H1 (cell line): Measurements from ENCODE around the gene ZBTB20. TPM values are rescaled to one million over a fixed set of nuclear protein-coding genes. Genes with fewer than 3 reads are reported as not detected.

Experiments used
- CEBPB ChIP-seq: IDR thresholded peaks from 2 replicates; pipeline ENCODE4 v1.6.1; 2012; ENCODE audit warnings: low read depth, low read length
- EP300 ChIP-seq, 2 experiments: IDR thresholded peaks; 1 replicate in 1 of 2; 2 replicates in 1 of 2; pipeline ENCODE4 v1.6.1; 2011 to 2012; ENCODE audit warnings: low read depth in 2 of 2, low read length in 2 of 2, mild to moderate bottlenecking in 2 of 2, borderline replicate concordance in 1 of 2, inconsistent platforms in 1 of 2, moderate library complexity in 1 of 2
- JUND ChIP-seq: IDR thresholded peaks from 2 replicates; pipeline ENCODE4 v1.6.1; 2011; ENCODE audit warnings: mild to moderate bottlenecking, improper control_type of control experiment, low read length
- KDM1A ChIP-seq: fragments of 200-600, 300-600 bp; sonication (generic); IDR thresholded peaks from 2 replicates; pipeline ENCODE4 v1.7.1; 2016; ENCODE audit warnings: mild to moderate bottlenecking, low read length, borderline replicate concordance
- polyA plus RNA-seq, 7 experiments: library from polyadenylated mRNA; depleted of rRNA in 3 of 7; stranded (reverse) in 5 of 7; unstranded in 2 of 7; fragments of >200 nt in 5 of 7; fragments of 200-250 nt in 2 of 7; gene quantifications; 1 replicate in 5 of 7; 2 replicates in 1 of 7; 4 replicates in 1 of 7; pipeline versions ENCODE4 v1.2.1 to v1.2.3, GENCODE V29; 2011 to 2013; ENCODE audit warnings: missing spikeins in 2 of 7, mixed read lengths in 2 of 7
- total RNA-seq: library from RNA; stranded (reverse); fragmentation: NEBNext Ultra II Directional; extraction: Animal tissue kit (Norgen Biotek cat#: 25700); gene quantifications from 2 replicates; pipeline ENCODE4 v1.2.1, GENCODE V29; 2021
- TF ChIP-seq, protein P1 (sequence below): fragments of 300-600 bp; sonication (generic); IDR thresholded peaks from 2 replicates; pipeline ENCODE4 v1.7.1; 2012; ENCODE audit warnings: low read length, moderate library complexity, mild to moderate bottlenecking, inconsistent platforms; ENCODE audit not compliant: insufficient replicate concordance

ZBTB20 gene
- total and polyA plus RNA-seq, 2 of the 8 experiments (the other 6 are each of a cell fraction or from before 2014, with no cell fraction given) = 0.35 to 1.3 TPM

DNA sequence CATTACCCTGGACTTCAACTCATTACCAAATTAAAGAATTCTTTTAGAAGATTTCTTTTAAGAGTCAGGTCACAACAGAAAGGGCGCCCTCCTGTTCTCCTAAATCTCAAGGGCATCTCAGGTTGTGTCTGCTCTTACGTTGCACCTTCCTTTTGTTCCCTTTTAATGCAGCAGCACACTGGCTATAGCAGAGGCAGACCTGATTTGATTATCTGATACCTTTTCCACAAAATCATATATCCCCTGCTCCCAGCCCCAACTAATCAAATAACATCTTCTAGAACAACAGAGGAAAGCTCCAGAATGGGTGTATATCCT, 813.2 kb downstream of the ZBTB20 start (continued):
- TF ChIP-seq, protein P1, sequence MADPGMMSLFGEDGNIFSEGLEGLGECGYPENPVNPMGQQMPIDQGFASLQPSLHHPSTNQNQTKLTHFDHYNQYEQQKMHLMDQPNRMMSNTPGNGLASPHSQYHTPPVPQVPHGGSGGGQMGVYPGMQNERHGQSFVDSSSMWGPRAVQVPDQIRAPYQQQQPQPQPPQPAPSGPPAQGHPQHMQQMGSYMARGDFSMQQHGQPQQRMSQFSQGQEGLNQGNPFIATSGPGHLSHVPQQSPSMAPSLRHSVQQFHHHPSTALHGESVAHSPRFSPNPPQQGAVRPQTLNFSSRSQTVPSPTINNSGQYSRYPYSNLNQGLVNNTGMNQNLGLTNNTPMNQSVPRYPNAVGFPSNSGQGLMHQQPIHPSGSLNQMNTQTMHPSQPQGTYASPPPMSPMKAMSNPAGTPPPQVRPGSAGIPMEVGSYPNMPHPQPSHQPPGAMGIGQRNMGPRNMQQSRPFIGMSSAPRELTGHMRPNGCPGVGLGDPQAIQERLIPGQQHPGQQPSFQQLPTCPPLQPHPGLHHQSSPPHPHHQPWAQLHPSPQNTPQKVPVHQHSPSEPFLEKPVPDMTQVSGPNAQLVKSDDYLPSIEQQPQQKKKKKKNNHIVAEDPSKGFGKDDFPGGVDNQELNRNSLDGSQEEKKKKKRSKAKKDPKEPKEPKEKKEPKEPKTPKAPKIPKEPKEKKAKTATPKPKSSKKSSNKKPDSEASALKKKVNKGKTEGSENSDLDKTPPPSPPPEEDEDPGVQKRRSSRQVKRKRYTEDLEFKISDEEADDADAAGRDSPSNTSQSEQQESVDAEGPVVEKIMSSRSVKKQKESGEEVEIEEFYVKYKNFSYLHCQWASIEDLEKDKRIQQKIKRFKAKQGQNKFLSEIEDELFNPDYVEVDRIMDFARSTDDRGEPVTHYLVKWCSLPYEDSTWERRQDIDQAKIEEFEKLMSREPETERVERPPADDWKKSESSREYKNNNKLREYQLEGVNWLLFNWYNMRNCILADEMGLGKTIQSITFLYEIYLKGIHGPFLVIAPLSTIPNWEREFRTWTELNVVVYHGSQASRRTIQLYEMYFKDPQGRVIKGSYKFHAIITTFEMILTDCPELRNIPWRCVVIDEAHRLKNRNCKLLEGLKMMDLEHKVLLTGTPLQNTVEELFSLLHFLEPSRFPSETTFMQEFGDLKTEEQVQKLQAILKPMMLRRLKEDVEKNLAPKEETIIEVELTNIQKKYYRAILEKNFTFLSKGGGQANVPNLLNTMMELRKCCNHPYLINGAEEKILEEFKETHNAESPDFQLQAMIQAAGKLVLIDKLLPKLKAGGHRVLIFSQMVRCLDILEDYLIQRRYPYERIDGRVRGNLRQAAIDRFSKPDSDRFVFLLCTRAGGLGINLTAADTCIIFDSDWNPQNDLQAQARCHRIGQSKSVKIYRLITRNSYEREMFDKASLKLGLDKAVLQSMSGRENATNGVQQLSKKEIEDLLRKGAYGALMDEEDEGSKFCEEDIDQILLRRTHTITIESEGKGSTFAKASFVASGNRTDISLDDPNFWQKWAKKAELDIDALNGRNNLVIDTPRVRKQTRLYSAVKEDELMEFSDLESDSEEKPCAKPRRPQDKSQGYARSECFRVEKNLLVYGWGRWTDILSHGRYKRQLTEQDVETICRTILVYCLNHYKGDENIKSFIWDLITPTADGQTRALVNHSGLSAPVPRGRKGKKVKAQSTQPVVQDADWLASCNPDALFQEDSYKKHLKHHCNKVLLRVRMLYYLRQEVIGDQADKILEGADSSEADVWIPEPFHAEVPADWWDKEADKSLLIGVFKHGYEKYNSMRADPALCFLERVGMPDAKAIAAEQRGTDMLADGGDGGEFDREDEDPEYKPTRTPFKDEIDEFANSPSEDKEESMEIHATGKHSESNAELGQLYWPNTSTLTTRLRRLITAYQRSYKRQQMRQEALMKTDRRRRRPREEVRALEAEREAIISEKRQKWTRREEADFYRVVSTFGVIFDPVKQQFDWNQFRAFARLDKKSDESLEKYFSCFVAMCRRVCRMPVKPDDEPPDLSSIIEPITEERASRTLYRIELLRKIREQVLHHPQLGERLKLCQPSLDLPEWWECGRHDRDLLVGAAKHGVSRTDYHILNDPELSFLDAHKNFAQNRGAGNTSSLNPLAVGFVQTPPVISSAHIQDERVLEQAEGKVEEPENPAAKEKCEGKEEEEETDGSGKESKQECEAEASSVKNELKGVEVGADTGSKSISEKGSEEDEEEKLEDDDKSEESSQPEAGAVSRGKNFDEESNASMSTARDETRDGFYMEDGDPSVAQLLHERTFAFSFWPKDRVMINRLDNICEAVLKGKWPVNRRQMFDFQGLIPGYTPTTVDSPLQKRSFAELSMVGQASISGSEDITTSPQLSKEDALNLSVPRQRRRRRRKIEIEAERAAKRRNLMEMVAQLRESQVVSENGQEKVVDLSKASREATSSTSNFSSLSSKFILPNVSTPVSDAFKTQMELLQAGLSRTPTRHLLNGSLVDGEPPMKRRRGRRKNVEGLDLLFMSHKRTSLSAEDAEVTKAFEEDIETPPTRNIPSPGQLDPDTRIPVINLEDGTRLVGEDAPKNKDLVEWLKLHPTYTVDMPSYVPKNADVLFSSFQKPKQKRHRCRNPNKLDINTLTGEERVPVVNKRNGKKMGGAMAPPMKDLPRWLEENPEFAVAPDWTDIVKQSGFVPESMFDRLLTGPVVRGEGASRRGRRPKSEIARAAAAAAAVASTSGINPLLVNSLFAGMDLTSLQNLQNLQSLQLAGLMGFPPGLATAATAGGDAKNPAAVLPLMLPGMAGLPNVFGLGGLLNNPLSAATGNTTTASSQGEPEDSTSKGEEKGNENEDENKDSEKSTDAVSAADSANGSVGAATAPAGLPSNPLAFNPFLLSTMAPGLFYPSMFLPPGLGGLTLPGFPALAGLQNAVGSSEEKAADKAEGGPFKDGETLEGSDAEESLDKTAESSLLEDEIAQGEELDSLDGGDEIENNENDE = no peak
- no peak for TF ChIP-seq CEBPB
- no peak for TF ChIP-seq KDM1A
- TF ChIP-seq EP300 (IDR thresholded peaks at IDR 0.05; ENCODE audit: borderline replicate concordance in 1 of 2, low read depth in 2 of 2, low read length in 2 of 2) = no peak
- no peak for TF ChIP-seq JUND
